ENCODE measurements around the gene OTUB1. TPM values are rescaled to one million over a fixed set of nuclear protein-coding genes. Genes with fewer than 3 reads are reported as not detected.
A peak's percentile ranks its signal among the peaks of the same experiment; 100 is the strongest.

OTUB1 gene
- polyA plus RNA-seq, 2 of the 4 experiments (the other 2 are of a cell fraction), result 97.4 to 113 TPM

DNA sequence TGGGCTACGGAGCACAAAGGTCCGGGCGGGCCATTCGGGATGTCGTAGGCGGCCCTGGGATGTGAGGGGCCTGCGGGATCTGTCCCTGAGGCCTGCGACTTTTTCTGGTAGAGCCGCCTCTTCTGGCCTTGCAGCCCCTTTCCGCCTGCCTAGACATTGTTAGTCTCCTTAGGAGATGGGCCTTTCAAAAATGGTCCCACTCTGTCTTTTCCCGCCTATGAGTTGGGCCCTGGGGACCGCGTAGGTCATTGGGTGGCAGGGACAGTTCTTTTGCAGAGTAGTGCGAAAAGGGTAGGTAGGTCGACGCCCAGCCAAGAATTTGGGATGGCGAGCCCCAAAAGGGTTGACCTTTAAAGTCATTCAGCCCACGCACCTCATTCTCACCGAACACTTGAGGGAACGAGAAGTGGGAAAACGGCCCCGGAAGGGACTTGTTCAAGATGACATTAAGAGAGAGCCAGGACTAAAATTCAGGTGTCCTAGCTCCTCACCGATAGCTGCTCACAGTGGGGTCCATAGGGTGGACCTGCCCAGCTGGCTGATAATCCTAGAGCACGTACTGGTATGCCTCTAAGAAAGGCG lies 785 bp downstream of the OTUB1 start:
- FAIRE-seq (no peak), ATAC-seq (no peak), DNase-seq (ENCODE audit: low read depth in 1 of 2, low spot score in 1 of 2) (no peak)
- Histone ChIP-seq H3K27ac (peak overlapping the region; percentile 98 to 99), H3K4me3 (peak overlapping the region; percentile 99), H3K9me3 (no peaks in the 10 kb centered on the region), H3K4me2 (peak overlapping the region; percentile 82), H3K4me1 (peaks cover 10% of the 10 kb centered on the region; the same call in 2 of the 3 replicates)
- POLR2A ChIA-PET, result interaction anchor here (0.5 to 1.9 kb wide), 2 partner anchors 12 to 82 kb away, joined by 3 to 9 read pairs; partner anchors contain the start of gene COX8A
- CTCF ChIA-PET, result interaction anchor here (2.0 to 2.7 kb wide), 2 partner anchors 13 to 150 kb away, joined by 5 to 9 read pairs; no protein-coding TSS in a partner anchor
- TF ChIP-seq, protein P1, sequence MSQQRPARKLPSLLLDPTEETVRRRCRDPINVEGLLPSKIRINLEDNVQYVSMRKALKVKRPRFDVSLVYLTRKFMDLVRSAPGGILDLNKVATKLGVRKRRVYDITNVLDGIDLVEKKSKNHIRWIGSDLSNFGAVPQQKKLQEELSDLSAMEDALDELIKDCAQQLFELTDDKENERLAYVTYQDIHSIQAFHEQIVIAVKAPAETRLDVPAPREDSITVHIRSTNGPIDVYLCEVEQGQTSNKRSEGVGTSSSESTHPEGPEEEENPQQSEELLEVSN (IDR thresholded peaks at IDR 0.05; ENCODE audit: borderline replicate concordance, low read depth), result no peak
- no peak for TF ChIP-seq EHF (CRISPR knock-in tag; IDR thresholded peaks at IDR 0.05)
- TF ChIP-seq HOXB5 (CRISPR knock-in tag; IDR thresholded peaks at IDR 0.05), result no peak
- TF ChIP-seq GATA3 (IDR thresholded peaks at IDR 0.05; ENCODE audit: borderline replicate concordance), result no peak
- TF ChIP-seq, protein P2, sequence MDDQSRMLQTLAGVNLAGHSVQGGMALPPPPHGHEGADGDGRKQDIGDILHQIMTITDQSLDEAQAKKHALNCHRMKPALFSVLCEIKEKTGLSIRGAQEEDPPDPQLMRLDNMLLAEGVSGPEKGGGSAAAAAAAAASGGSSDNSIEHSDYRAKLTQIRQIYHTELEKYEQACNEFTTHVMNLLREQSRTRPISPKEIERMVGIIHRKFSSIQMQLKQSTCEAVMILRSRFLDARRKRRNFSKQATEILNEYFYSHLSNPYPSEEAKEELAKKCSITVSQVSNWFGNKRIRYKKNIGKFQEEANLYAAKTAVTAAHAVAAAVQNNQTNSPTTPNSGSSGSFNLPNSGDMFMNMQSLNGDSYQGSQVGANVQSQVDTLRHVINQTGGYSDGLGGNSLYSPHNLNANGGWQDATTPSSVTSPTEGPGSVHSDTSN (IDR thresholded peaks at IDR 0.05), result no peak
- no peak for TF ChIP-seq NR3C1 (IDR thresholded peaks at IDR 0.05)
- 44% methylated on average over 24 of the region's 25 CpGs for WGBS (ENCODE audit: missing lambda C conversion rate)

DNA sequence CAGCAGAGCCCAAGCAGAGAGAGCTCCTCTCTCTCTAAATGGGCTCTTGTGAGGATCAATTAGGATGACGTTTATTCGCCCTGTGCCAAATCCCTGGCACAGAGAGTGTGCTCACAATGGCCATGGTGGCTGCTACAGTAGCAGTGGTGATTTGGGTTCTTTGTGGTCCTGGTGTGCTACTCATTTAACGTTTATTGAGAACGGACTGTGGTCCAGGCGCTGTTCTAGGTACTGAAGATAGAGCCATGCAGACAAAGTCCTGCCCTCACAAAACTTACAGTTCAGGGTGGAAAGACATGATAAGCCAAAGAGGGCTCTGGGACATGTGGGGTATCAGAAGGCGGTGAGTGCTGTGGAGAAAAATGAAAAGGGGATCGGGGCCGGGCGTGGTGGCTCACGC lies 5.3 kb downstream of the OTUB1 start:
- H3K4me3 ChIP-seq, result no peak overlapping the region
- TF ChIP-seq, protein P3, sequence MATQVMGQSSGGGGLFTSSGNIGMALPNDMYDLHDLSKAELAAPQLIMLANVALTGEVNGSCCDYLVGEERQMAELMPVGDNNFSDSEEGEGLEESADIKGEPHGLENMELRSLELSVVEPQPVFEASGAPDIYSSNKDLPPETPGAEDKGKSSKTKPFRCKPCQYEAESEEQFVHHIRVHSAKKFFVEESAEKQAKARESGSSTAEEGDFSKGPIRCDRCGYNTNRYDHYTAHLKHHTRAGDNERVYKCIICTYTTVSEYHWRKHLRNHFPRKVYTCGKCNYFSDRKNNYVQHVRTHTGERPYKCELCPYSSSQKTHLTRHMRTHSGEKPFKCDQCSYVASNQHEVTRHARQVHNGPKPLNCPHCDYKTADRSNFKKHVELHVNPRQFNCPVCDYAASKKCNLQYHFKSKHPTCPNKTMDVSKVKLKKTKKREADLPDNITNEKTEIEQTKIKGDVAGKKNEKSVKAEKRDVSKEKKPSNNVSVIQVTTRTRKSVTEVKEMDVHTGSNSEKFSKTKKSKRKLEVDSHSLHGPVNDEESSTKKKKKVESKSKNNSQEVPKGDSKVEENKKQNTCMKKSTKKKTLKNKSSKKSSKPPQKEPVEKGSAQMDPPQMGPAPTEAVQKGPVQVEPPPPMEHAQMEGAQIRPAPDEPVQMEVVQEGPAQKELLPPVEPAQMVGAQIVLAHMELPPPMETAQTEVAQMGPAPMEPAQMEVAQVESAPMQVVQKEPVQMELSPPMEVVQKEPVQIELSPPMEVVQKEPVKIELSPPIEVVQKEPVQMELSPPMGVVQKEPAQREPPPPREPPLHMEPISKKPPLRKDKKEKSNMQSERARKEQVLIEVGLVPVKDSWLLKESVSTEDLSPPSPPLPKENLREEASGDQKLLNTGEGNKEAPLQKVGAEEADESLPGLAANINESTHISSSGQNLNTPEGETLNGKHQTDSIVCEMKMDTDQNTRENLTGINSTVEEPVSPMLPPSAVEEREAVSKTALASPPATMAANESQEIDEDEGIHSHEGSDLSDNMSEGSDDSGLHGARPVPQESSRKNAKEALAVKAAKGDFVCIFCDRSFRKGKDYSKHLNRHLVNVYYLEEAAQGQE (IDR thresholded peaks at IDR 0.05), result peak; percentile 43; the same call in 1 of the 2 replicates
- TF ChIP-seq RAD21 (conservative IDR thresholded peaks at IDR 0.05 in 1 of 2, IDR thresholded peaks at IDR 0.05 in 1 of 2), result no peak
- H3K9me3 ChIP-seq, result no peaks in the 10 kb centered on the region
- H3K4me1 ChIP-seq, result peaks cover 10% of the 10 kb centered on the region; the same call in 2 of the 3 replicates
- ChIA-PET POLR2A (interaction anchor here (0.5 kb wide), 1 partner anchor 18 kb away, joined by 4 read pairs; no protein-coding TSS in a partner anchor), CTCF (interaction anchor here (1.0 to 2.1 kb wide), 6 partner anchors 10 to 162 kb away, joined by 3 to 13 read pairs (median 3); no protein-coding TSS in a partner anchor)
- FAIRE-seq (no peak), DNase-seq (ENCODE audit: low read depth in 1 of 2, low spot score in 1 of 2) (no peak), ATAC-seq (no peak)
- WGBS (ENCODE audit: missing lambda C conversion rate), result 94% methylated on average over 10 of the region's 10 CpGs
- no peak overlapping the region for H3K4me2 ChIP-seq
- no peak overlapping the region for H3K27ac ChIP-seq

DNA sequence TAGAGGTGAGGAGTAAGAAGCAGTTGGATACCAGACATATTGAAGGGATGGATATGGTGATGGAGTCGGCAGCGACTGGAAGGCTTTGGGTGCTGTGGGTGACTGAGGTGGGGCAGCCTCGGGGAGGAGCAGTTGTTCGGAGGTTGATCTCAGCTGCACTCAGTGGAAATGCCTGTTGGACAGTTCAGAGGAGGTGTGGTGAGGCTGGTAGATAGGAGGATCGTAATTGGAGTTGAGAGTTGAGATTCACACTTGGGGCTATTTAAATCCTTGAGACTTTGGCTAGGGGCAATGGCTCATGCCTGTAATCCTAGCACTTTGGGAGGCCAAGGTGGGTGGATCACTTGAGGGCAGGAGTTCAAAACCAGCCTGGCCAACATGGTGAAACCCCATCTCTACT lies 6.9 kb downstream of the OTUB1 start:
- Histone ChIP-seq H3K27ac (no peak overlapping the region), H3K4me2 (no peak overlapping the region), H3K4me1 (no peaks in the 10 kb centered on the region; the same call in 2 of the 3 replicates), H3K4me3 (no peak overlapping the region), H3K9me3 (no peaks in the 10 kb centered on the region)
- DNase-seq (ENCODE audit: low read depth in 1 of 2, low spot score in 1 of 2) (no peak), FAIRE-seq (no peak), ATAC-seq (no peak)
- TF ChIP-seq JUN (IDR thresholded peaks at IDR 0.05), result no peak
- no peak for TF ChIP-seq CBX2 (IDR thresholded peaks at IDR 0.05; ENCODE audit: borderline replicate concordance, low read depth)
- no peak for TF ChIP-seq TP53 (CRISPR knock-in tag; IDR thresholded peaks at IDR 0.05)
- TF ChIP-seq, protein P1 (IDR thresholded peaks at IDR 0.05; ENCODE audit: borderline replicate concordance, low read depth), result no peak
- TF ChIP-seq, protein P4, sequence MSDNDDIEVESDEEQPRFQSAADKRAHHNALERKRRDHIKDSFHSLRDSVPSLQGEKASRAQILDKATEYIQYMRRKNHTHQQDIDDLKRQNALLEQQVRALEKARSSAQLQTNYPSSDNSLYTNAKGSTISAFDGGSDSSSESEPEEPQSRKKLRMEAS (IDR thresholded peaks at IDR 0.05), result no peak
- TF ChIP-seq, protein P5, sequence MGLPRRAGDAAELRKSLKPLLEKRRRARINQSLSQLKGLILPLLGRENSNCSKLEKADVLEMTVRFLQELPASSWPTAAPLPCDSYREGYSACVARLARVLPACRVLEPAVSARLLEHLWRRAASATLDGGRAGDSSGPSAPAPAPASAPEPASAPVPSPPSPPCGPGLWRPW (IDR thresholded peaks at IDR 0.05), result no peak
- TF ChIP-seq PHF8 (IDR thresholded peaks at IDR 0.05; ENCODE audit: borderline replicate concordance, low read depth), result no peak
- no peak for TF ChIP-seq ESRRA (IDR thresholded peaks at IDR 0.05; ENCODE audit: borderline replicate concordance, low read length)
- TF ChIP-seq ZSCAN20 (CRISPR knock-in tag; IDR thresholded peaks at IDR 0.05), result no peak
- no peak for TF ChIP-seq EHMT2 (IDR thresholded peaks at IDR 0.05; ENCODE audit: low read depth)
- TF ChIP-seq HOXA7 (CRISPR knock-in tag; IDR thresholded peaks at IDR 0.05), result no peak
- no peak for TF ChIP-seq RCOR1 (IDR thresholded peaks at IDR 0.05; ENCODE audit: low read depth, low read length)
- TF ChIP-seq MAFK (IDR thresholded peaks at IDR 0.05; ENCODE audit: partially characterized antibody), result no peak
- TF ChIP-seq MAZ (IDR thresholded peaks at IDR 0.05; ENCODE audit: borderline replicate concordance, low read depth, low read length), result no peak
- TF ChIP-seq RNF2 (IDR thresholded peaks at IDR 0.05; ENCODE audit: borderline replicate concordance, low read depth), result no peak
- ChIA-PET POLR2A (interaction anchor here (0.7 kb wide), 1 partner anchor 14 kb away, joined by 3 read pairs; no protein-coding TSS in a partner anchor), CTCF (no interaction called here)
- 89% methylated on average over 5 of the region's 5 CpGs for WGBS (ENCODE audit: missing lambda C conversion rate)
